Fibroblast of skin of right biceps (primary cell): ENCODE data around the gene CAMP.
"Not testable (repeated sequence)": the region's sequence is repeated elsewhere in the genome, so short reads cannot be mapped to it uniquely, and the experiment has no call there.

Experiments
- DNase-seq: peaks from one replicate; pipeline ENCODE4 v3.0.0-alpha.2; 2013

The CAMP gene

GRCh38 chr3:48267782-48268181 lies 44.5 kb downstream of the CAMP start:
- DNase-seq = no peak

GRCh38 chr3:48268381-48268935 lies 45.2 kb downstream of the CAMP start:
- DNase-seq = no peak

- DNase-seq = no peak
Observed at GRCh38 chr3:48268936-48269561, 45.8 kb downstream of the CAMP start.

GRCh38 chr3:48269592-48269991 lies 46.3 kb downstream of the CAMP start:
- DNase-seq = no peak

DNA sequence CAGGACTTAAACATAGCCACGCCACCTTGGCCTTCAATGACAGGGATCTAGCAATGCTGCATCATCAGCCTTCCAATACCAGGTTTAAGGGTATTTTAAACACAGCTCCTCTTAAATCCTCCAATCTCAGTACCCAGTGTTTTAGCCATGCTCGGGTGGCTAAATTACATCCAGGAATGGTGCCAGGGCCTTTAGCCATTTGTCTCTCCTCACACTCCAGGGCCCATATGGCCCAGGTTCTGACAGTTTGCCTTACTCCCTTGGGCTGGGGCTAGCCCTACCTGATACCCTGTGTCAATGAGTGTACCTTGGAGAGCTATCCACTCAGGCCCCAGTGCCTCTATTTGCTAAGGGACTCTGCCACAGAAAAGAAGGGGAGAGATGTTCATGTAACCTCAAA lies 47.0 kb downstream of the CAMP start:
- no peak for DNase-seq

DNA sequence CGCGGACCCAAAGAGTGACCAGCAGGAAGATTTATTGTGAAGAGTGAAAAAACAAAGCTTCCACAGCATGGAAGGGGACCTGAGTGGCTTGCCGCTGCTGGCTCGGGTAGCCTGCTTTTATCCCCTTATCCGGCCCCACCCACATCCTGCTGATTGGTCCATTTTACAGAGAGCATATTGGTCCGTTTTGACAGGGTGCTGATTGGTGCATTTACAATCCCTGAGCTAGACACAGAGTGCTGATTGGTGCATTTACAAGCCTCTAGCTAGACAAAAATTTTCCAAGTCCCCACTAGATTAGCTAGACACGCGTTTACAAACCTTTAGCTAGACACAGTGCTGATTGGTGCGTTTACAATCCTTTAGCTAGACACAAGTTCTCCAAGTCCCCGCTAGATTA lies 47.9 kb downstream of the CAMP start:
- DNase-seq = not testable (repeated sequence)

DNA sequence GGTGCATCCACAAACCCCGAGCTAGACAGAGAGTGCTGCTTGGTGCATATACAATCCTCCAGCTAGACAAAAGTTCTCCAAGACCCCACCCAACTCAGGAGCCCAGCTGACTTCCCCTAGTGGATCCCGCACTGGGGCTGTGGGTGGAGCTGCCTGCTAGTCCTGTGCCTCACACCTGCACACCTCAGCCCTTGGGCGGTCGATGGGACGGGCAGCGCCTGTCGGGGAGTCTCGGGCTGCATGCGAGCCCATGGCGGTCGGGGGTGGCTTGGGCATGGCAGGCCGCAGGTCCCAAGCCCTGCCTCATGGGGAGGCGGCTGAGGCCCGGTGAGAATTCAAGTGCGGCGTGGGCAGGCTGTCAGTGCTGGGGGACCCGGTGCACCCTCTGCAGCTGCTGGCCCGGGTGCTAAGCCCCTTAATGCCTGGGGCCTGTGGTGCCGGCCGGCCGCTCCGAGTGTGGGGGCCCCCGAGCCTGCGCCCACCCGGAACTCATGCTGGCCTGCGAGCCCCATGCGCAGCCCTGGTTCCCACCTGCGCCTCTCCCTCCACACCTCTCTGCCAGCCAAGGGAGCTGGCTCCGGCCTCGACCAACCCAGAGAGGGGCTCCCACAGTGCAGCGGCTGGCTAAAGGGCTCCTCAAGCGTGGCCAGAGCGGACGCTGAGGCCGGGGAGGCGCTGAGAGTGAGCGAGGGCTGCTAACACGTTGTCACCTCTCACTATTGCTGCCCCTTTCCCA lies 48.6 kb downstream of the CAMP start:
- no peak for DNase-seq

DNA sequence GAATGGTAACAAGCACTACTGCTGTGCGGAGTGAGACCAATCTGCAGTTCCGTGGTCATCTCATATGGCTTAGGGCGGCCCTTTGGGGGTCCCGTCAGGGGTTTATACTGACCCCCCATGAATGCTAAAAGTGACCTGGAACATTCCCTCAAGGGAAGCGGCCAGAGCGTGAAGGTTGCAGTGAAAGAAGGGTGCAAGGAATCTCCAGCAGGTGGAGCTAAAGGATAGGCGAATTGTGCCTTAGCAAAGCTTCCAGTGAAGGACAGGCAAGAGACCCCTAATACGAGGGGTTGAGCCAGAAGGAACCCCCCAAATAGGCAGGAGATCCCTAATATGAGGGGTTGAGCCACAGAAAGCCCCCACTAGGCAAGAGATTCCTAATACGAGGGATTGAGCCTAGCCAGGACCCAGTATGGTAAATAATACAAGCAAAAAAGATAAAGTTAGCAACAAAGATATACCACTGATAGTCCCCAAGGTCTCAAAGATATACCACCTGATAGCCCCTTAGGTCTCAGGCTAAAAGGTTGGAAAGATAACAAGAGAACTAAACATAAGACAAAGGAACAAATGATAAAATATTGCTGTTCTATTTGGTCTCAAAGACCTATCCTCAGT lies 50.4 kb downstream of the CAMP start:
- DNase-seq = peak; percentile 55

DNA sequence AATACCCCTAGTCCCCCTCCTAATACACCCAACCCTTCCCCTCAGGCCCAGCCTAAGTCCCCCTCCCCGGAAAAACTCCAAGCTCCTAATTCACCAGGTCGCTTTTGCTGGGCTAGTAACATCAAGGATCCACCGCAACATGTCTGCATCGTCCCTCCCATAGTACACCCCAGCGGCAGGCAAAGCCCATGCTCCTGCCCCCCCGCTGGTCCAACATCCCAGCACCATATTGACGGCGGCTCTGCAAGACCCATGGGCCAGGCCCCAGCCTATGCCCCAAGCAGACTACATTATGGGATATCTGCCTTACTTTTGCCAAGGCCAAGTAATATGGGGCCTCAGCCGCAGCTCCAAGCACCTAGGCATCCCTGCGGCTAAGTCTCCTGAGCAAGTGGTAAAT lies 51.2 kb downstream of the CAMP start:
- no peak for DNase-seq
